HG03378 (cell line): Measurements from ENCODE around the gene HFE.
A peak's percentile ranks its signal among the peaks of the same experiment; 100 is the strongest.
"Not testable (repeated sequence)": the region's sequence is repeated elsewhere in the genome, so short reads cannot be mapped to it uniquely, and the experiment has no call there.

Experiments
- ATAC-seq: cut with Tn5 transposase; IDR thresholded peaks from one replicate; pipeline ENCODE4 v1.9.1; 2021; ENCODE audit warnings: mild to moderate bottlenecking, moderate library complexity; ENCODE audit not compliant: unreplicated experiment

HFE gene

DNA sequence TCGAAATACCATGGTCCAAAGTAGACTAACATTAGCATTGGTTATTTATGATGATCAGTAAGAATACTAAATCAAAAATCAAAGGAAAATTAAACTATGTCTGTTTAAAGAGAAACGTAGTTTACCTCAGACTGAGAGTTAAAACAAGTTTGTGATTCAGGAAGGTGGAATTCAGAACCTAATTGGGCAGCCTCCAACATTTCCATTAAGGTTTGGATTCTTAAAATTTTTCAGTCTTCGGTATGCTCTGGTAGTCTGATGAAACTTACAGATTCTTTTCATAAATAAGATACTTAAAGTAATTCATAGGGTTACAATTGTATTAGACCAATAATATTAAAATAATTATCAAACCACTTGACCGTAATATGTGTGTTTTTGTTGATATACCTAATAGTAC, 18.6 kb downstream of the HFE start:
- no peak for ATAC-seq

DNA sequence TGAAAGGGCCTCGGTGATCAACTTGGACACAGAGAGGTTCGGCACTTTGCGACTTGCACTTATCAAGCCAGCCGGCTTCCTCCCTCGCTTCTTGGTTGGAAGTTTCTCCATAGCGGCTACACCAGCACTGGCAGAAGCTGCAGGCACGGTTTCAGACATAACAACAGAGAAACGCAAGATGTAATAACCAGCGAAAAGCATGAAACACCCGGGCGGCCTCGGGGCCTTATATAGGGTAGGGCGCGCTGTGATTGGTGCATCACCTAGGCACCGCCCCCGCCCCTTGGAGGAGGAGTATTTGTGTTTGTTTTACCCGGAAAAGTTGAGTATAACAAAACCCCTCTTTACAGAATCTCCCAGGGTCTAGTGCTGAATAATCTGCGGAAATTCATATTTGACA, 20.7 kb downstream of the HFE start:
- no peak for ATAC-seq

DNA sequence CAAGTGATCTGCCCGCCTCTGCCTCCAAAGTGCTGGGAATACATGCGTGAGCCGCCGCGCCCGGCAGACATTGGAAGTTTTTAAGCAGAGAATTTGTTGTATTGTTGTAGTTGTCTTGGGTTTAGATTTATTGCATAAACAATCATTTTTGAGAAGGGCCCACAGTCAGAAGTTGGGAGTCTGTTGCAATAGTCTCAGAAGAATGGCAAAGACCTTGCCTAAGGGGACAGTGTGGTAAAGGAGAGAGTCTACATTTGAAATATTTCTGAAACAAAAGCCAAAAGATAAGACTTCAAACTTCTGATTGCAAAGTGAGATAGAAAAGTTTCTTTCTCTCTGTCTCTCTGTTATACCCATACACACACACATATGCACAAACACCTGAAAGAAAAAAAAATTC, 22.5 kb downstream of the HFE start:
- ATAC-seq = no peak

DNA sequence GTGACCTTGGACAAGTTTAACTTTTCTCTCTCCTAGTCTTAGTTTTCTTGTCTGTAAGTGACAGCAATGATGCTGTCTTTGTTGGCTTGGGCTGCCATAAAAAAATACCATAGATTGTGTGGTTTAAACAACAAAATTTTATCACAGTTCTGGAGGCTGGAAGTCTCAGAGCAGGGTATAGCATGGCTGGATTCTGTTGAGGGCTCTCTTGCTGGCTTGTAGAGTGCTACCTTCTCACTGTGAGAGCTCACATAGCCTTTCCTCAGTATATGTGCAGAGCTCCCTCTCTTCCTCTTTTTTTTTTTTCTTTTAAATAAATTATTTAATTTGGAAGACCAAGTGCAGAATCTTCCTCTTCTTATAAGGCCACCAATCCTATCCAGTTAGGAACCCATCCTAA, 26.3 kb downstream of the HFE start:
- no peak for ATAC-seq

DNA sequence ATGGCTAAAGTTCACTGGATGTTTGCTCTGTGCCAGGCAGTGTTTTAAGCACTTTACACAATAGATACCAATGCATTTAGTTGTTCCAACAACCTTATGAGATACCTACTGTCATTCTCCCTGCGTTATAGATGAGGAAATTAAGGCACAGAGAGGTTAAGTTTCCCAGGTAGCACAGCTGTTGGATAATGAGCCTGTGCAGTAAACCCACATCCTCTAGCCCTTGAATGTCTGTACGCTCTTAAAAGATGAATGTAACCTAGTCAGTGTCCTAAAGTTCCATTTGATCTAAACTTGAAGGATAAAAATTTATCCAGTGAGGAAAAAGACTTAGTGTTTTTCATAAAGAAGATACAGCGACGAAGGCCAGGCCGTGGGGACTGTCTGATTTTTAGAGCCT, 28.0 kb downstream of the HFE start:
- no peak for ATAC-seq

DNA sequence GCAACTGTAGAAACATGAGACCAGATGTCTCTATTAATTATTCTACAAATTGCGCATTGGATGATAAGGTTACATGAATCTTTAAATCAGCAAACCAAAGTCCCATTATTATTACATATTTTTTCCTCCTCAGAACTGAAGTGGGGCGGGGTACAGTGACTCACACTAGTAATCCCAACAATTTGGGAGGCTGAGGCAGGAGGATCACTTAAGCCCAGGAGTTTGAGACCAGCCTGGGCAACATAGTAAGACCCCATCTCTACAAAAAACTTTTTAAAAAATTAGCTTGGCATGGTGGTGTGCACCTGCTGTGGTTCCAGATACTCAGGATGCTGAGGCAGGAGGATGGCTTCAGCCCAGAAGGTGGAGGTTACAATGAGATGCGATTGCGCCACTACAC, 29.0 kb downstream of the HFE start:
- no peak for ATAC-seq

DNA sequence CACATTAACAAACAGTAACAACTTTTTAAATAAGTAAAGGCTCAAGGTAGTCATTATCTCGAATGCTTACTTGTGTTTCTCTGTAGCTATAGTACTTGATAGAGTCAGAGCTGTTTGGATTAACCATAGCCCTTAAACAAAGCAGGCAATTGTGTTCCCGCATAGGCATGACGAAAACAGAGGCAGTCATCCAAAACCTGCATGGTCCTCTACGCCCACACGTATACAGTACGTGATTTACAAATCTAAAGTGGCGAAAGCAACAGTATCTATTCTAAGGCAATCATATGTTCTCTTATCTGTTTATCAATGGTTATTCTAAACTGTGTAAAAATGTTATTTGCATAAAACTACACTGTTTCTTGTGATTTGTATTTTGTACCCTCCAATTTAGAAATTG, 31.8 kb downstream of the HFE start:
- no peak for ATAC-seq

DNA sequence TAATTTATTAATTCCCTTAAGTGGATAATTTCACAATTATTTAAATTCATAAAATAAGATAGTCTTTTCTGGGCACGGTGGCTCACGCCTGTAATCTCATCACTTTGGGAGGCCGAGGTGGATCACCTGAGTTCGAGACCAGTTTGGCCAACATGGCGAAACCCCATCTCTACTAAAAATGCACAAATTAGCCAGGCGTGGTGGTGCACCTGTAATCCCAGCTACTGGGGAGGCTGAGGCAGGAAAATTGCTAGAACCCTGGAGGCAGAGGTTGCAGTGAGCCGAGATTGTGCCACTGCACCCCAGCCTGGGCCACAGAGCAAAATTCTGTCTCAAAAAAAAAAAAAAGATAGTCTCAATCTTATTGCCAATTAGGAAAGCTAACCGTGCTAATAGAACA, 32.9 kb downstream of the HFE start:
- ATAC-seq = not testable (repeated sequence)

DNA sequence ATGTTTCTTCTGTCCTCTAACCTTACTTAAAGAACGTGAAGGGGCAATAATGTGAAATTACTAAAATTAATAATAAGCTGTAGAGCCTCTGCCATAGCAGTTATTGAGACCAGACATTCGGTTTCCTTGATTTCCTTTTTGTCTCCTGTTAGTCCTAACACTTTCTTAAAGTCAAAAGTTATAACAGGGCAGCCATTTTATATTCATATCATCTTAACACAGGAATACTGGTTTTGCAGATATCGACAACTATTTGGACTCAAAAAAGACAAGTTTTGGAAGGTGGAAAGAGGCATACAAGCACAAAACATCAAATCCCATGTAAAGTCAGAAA, 33.5 kb downstream of the HFE start:
- ATAC-seq = no peak

DNA sequence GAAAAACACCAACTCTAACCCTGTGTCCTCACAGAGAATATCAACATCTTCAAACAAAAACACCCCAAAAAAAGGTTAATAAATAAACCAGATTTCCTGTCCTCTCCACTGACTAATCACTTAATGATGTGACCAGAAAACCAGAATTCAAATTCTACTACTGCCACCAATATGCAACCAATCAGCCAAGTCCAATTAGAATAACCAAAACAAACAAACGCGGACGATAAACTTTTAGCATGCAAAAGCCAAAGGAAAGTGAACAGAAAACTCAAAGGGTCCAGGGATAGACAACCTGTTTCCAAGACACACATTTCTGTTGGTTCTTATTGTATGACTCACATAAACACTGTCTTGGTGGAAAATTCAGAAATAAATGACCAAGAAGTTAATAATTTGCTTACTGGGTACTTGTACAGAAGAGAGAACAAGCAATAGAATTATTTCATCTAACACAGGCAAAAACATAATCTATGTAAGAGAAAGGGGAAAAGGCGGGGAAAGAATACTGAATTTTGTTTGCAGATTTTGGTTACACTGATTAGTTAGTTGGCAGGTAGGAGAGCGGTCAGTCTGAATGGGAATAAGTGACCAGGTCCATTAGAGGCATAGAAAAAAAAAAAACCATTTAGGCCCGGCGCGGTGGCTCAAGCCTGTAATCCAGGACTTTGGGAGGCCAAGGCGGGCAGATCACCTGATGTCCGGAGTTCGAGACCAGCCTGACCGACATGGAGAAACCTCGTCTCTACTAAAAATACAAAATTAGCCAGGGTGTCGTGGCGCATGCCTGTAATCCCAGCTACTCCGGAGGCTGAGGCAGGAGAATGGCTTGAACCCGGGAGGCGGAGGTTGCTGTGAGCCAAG, 34.1 kb downstream of the HFE start:
- ATAC-seq = no peak

DNA sequence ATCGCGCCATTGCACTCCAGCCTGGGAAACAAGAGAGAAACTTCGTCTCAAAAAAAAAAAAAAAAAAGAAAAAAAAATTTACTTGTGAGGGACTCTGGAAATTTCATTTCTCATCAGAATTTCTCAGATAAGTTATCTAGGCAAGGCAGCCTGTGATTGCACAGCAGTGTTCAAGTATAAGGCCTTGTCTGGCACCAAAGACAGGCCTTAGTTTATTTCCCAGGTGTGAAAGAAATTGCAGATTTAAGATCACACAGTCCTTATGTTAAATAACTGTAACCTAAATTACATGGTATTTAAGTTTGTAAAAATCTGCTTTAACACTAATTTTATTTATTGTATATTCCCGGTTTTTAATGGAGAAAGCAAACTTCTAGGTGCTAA, 34.8 kb downstream of the HFE start:
- no peak for ATAC-seq

DNA sequence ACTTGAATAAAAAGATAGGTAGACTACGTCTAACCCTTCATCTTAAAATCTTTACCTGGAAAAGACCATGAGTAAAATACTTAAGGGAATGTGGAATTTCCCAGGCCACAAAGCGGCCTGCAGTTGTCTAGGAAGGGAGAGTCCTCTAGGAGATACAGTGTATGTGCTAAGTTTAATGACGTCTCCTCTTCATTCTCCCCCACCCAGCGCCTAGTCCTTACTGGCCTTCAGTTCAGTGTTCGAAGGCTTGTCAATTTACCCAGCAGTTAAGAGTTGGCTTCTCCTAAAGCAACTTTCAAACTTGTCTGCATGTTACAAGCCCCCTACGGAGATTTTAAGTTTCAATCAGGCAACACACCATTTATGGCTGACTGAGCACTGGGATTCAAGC, 35.2 kb downstream of the HFE start:
- ATAC-seq = no peak

DNA sequence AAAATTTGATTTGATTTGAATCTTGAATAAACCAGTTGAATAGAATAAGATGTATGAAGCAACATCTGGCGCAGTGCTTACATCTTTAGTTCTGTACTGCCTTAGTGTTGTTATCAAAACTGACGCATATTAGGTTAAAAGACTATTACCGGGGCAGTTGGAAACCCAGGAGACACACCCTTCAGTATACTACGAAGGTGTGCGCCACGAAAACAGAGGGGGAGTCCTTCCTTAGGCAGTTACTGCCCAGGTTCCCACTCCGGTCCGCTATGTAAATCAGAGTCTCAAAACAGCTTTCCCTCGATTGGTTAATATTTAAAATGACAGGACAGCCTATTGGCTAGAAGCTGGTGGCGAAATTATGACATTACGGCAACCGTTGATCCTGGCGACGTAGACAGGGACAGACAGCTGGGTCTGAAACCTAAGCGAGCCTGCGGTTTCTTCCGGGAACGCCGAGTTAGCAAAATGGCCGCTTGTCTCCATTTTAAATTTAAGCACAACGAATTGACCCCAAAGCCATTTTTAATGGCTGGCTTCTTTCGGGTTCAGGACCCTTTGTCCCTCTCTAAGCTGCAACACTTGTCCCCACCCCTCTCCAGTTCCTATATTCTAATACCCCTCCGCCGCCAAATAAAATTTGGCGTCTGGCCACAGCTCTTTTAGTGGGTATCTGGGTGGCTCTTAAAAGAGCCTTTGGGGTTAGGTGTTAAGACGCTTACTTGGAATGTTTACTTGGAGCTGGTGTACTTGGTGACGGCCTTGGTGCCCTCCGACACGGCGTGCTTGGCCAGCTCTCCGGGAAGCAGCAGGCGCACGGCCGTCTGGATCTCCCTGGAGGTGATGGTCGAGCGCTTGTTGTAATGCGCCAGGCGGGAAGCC, 35.8 kb downstream of the HFE start:
- peak; percentile 51 for ATAC-seq

DNA sequence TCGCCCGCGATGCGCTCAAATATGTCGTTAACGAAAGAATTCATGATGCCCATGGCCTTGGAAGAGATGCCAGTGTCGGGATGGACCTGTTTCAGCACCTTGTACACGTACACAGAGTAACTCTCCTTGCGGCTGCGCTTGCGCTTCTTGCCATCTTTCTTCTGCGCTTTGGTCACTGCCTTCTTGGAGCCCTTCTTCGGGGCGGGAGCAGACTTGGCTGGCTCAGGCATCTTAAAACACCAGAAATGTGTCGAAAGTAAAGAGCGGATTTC, 36.4 kb downstream of the HFE start:
- no peak for ATAC-seq

DNA sequence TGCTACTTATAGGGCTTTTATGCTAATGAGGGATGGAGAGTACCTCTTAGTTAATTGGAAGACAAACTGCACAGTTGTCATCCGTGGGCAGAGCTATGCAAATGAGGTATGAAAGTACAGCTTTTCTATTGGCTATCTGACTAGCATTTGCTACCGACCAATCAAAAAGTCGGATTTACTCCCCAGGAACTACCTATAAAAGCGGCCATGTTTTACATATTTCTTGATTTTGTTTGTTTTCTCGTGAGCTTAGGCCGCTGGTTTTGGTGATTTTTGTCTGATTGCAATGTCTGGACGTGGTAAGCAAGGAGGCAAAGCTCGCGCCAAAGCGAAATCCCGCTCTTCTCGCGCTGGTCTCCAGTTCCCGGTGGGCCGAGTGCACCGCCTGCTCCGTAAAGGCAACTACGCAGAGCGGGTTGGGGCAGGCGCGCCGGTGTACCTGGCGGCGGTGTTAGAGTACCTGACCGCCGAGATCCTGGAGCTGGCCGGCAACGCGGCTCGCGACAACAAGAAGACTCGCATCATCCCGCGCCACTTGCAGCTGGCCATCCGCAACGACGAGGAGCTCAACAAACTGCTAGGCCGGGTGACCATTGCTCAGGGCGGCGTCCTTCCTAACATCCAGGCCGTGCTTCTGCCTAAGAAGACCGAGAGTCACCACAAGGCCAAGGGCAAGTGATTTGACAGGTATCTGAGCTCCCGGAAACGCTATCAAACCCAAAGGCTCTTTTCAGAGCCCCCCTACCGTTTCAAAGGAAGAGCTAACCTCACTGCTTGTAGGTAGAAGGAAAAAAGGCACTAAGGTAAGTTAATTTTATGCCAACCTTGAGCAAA, 36.9 kb downstream of the HFE start:
- ATAC-seq = peak; percentile 76

DNA sequence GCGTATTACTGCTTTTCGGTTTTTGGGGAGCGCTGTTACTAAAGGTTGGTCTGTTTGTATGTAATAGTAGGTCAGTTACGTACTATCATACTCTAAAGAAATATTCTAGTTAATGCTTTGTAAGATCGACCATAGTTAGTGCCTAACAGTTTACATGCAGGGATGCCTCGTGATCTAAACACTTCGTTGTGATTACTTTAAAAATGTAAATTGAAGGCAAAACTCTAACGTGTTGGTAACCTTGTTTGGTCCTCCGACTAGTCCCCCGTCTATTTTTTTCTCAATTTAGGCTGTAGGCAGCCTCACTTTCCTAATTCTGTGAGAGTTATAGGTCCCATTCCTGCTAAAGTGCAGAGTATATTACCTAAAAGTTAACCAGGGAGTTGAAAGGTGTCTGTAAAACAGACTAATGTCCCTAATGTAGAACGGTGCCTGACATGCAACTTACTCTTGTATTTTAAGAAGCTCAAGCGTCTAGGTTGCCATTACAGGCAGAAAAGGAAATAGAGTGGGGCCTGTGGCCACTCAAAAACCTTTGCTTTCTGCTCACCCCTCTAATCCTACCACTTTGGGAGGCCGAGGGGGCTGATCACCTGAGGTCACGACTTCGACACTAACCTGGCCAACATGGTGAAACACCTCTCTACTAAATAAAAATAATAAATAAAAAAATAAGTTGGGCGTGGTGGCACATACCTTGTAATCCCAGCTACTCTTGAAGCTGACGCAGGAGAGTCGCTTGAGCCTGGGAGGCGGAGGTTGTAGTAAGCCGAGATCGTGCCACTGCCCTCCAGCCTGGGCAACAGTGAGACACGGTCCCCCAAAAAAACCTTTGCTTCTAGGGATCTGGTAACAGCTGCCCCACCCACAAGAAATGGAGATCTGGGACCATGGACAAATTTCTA, 37.8 kb downstream of the HFE start:
- no peak for ATAC-seq

DNA sequence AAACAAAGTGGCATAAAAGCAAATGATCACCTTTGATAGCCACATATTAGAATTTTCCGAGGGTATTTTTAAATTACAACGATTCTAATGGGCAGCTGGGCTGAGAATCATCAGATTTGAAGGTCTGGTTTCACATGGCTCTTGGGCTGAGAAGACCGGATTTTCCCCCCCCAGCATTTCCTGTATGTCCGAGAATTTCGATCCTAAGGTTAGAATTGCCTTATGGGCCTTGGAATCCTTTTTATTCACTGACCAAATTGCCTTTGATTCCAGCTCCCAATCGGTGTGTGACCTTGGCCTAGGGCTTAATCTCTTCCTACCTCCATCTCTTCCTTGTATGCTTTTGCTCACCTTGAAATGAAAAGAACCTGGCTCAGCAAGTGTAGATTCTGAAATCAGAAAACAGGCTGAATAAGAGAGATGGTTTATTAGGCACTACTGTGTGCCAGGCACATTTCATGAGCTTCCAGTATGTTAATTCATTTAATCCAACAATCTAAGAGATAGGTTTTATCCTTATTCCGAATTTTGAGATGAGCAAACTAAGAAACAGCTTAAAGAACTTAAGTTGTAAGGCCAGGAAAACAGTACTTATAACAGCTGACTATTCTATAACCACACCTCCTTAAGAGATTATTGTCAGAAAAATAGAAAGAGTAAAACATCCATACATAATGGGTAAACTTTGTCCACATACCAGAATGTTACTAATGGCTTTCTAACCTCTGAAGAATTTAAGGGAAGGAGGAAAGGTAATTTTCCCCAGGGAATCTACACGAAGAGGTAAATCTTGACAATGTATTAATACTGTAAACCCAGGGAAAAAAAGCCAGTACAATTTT, 39.4 kb downstream of the HFE start:
- ATAC-seq = no peak

DNA sequence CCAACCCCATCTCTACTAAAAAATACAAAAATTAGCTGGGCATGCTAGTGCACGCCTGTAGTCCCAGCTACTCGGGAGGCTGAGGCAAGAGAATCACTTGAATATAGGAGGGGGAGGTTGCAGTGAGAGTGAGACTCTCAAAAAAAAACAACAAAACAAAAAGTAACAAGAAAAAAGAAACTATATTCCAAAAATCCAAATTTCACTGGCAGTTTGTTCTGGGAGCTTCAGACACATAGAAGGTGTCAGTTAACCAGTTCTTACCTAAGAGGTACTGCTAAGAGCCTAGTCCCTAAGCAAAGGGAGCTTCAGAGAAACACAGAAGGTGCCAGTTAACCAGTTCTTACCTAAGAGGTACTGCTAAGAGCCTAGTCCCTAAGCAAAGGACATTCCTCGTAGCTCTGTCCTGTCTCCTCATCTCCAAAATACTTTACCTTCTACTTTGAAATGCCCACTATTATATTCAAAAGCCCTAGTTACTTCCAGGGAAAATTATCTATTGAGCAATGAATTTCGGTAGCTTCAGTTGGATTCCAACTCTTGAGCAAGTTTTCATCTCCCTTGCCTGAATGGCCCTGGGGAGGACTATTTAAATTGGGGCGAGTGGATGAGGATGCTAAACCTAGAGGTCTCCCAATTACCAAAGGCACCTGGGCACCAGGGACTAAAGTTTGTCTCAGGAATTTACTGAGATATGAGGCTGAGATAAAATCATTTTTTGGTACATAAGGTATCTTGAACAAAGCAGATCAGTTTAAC, 41.0 kb downstream of the HFE start:
- ATAC-seq = no peak

DNA sequence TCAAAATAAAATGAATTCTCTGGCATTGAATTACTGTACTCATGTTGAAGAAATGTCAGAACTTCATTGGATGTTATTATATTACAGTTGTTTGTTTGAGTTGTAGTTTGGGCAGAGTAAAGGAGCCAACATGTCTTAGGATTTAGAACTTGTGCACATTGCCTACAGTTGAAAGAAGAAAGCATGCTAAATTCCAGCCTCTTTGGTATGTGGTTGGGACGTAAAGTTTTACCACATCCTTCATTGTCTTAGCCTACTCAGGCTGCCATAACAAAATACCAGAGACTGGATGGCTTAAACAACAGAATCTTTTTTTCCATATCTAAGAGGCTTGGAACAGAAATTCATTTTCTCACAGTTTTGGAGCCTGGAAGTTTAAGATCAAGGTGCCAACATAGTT, 42.4 kb downstream of the HFE start:
- ATAC-seq = no peak
